ENCODE results near the gene MAT2A. TPM values are rescaled to one million over a fixed set of nuclear protein-coding genes. Genes with fewer than 3 reads are reported as not detected.

Gene MAT2A
- total and polyA plus RNA-seq, 2 of the 8 experiments (the other 6 are each of a cell fraction or from before 2014, with no cell fraction given): 255 to 307 TPM

- H3K23me2 ChIP-seq (ENCODE audit: low read depth, low read length): peaks cover 5% of the 10 kb centered on the region; the same call in 1 of the 2 replicates
- H2BK20ac ChIP-seq (ENCODE audit: low read length): no peak overlapping the region
- H3K23ac ChIP-seq (ENCODE audit: insufficient read length): no peak overlapping the region
- H2BK120ac ChIP-seq (replicated peaks; ENCODE audit: low read depth, low read length): no peak overlapping the region
- H3K79me2 ChIP-seq (ENCODE audit: control insufficient read depth in 1 of 2, insufficient read depth in 2 of 2, low read length in 2 of 2): no peaks in the 10 kb centered on the region; a peak in 1 of 4 replicates
- no peak overlapping the region for H2BK5ac ChIP-seq (ENCODE audit: low read depth, low read length)
- WGBS, 2 experiments (ENCODE audit: extremely low coverage in 1 of 2, insufficient coverage in 1 of 2, insufficient read length in 1 of 2, insufficient replicate concordance in 2 of 2, low coverage in 1 of 2, low lambda C conversion rate in 2 of 2, missing lambda C conversion rate in 1 of 2): 76% methylated on average over 4 of the region's 4 CpGs; no CpG with 5 or more reads in 1 of the 2 experiments
- no peak overlapping the region for H3K56ac ChIP-seq (replicated peaks; ENCODE audit: insufficient read length, low read depth, low read length)
- no peak overlapping the region for H2AFZ ChIP-seq (ENCODE audit: low read length)
- no peak overlapping the region for H4K91ac ChIP-seq (replicated peaks; ENCODE audit: insufficient read length, low read length)
- H4K20me1 ChIP-seq (replicated peaks in 1 of 2; ENCODE audit: control insufficient read depth in 1 of 2, insufficient read depth in 2 of 2, low read length in 2 of 2): no peaks in the 10 kb centered on the region
- no peak overlapping the region for H4K8ac ChIP-seq (ENCODE audit: extremely low read depth, insufficient read depth, low read length)
- no peak overlapping the region for H2BK15ac ChIP-seq (ENCODE audit: low read length)
- FAIRE-seq (no peak), DNase-seq (ENCODE audit: low read depth in 1 of 2, low spot score in 2 of 2) (no peak)
- no peaks in the 10 kb centered on the region for H3K9me3 ChIP-seq (ENCODE audit: insufficient read depth in 2 of 2, low read depth in 1 of 2, low read length in 1 of 2)
- H3K4me3 ChIP-seq (ENCODE audit: extremely low read depth in 1 of 4, insufficient read depth in 2 of 4, low read depth in 3 of 4, low read length in 4 of 4): no peak overlapping the region
- CTCF ChIA-PET (ENCODE audit: partially characterized antibody): interaction anchor here (1.0 to 1.2 kb wide), 2 partner anchors 16 to 49 kb away, joined by 3 to 4 read pairs; no protein-coding TSS in a partner anchor
- H3K4me1 ChIP-seq (replicated peaks in 1 of 4; ENCODE audit: control insufficient read depth in 3 of 4, insufficient read depth in 4 of 4, low read length in 3 of 4): peaks cover 0 to 11% (median 3%) of the 10 kb centered on the region in 4 experiments; a peak in 4 of 7 replicates
- H3K9ac ChIP-seq (replicated peaks in 1 of 4; ENCODE audit: extremely low read depth in 1 of 4, low read depth in 3 of 4, low read length in 3 of 4): no peak overlapping the region
- TF ChIP-seq MAX (IDR thresholded peaks at IDR 0.05): no peak
- no peak for TF ChIP-seq CTBP2 (IDR thresholded peaks at IDR 0.05; ENCODE audit: borderline replicate concordance, insufficient read depth, insufficient read length, low read length)
- TF ChIP-seq SRF (IDR thresholded peaks at IDR 0.05; ENCODE audit: low read depth, low read length): no peak
- no peak for TF ChIP-seq CEBPB (IDR thresholded peaks at IDR 0.05; ENCODE audit: low read depth, low read length)
- TF ChIP-seq YY1 (IDR thresholded peaks at IDR 0.05; ENCODE audit: low read depth, low read length): no peak
- no peak for TF ChIP-seq KDM5A (IDR thresholded peaks at IDR 0.05; ENCODE audit: low read length)
- no peak for TF ChIP-seq JUN (IDR thresholded peaks at IDR 0.05; ENCODE audit: low read depth, low read length)
- TF ChIP-seq MAFK (IDR thresholded peaks at IDR 0.05; ENCODE audit: low read depth, low read length): no peak
- TF ChIP-seq EP300 (IDR thresholded peaks at IDR 0.05; ENCODE audit: borderline replicate concordance in 1 of 2, low read depth in 2 of 2, low read length in 2 of 2): no peak
- no peak for TF ChIP-seq ASH2L (IDR thresholded peaks at IDR 0.05; ENCODE audit: low read length)
- no peak for TF ChIP-seq CREB1 (IDR thresholded peaks at IDR 0.05)
- H4K5ac ChIP-seq (ENCODE audit: insufficient read length, low read depth, low read length): no peak overlapping the region
- no peaks in the 10 kb centered on the region for H3K79me1 ChIP-seq (ENCODE audit: low read depth, low read length)
- H3K27me3 ChIP-seq (replicated peaks in 1 of 4; ENCODE audit: control insufficient read depth in 3 of 4, extremely low read depth in 1 of 4, insufficient read depth in 3 of 4, low read length in 3 of 4): peaks cover 8 to 32% (median 20%) of the 10 kb centered on the region in 4 experiments; a peak in 6 of 7 replicates
- H3K4ac ChIP-seq (replicated peaks; ENCODE audit: insufficient read length, low read depth, low read length): no peak overlapping the region
- no peaks in the 10 kb centered on the region for H3K36me3 ChIP-seq (ENCODE audit: control insufficient read depth in 2 of 4, insufficient read depth in 4 of 4, low read length in 3 of 4)
- POLR2A ChIA-PET (ENCODE audit: partially characterized antibody): interaction anchor here (0.9 to 2.1 kb wide), 7 partner anchors 9 to 50 kb away, joined by 3 to 8 read pairs (median 5); partner anchors contain the start of genes GGCX, MAT2A and TMEM150A
- H2AK5ac ChIP-seq (ENCODE audit: low read depth, low read length): no peak overlapping the region
- H3K27ac ChIP-seq (ENCODE audit: low read depth, low read length): no peak overlapping the region
- no peak overlapping the region for H2BK12ac ChIP-seq (ENCODE audit: low read depth, low read length)
- H3K14ac ChIP-seq (ENCODE audit: insufficient read length): no peak overlapping the region
- H3K18ac ChIP-seq (ENCODE audit: extremely low read depth, low read length): no peak overlapping the region
- H3K4me2 ChIP-seq (ENCODE audit: insufficient read depth in 1 of 2, low read depth in 2 of 2, low read length in 2 of 2): no peak overlapping the region
These were observed 49.3 kb downstream of the MAT2A start for GRCh38 chr2:85588236-85588635.

Measured in H1 (cell line).